GM21381 (cell line): ENCODE measurements around the gene ATG12.
"Not testable (repeated sequence)": the region's sequence is repeated elsewhere in the genome, so short reads cannot be mapped to it uniquely, and the experiment has no call there.

Source experiments
- ATAC-seq: cut with Tn5 transposase; IDR thresholded peaks from one replicate; pipeline ENCODE4 v1.9.1; 2021; ENCODE audit warnings: mild to moderate bottlenecking, moderate library complexity; ENCODE audit not compliant: unreplicated experiment

ATG12 gene

DNA sequence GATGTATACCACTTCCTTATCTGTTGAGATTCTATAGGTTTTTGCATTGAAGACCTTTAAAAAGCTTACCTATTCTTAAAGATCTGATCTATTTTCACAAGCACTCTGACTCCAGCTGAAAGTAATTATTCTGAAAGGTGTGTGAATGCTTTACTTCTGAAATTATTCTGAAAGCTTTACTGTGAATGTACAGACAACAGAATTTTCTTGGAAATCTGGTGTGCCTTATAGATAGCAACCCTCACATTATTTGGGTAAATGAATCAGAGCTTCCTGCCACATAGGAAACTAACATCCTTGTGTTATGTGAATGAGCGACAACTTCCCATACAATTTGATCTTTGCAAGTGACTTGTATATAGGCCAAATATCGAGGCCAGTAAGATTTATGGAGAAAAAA lies 31.4 kb downstream of the ATG12 start:
- ATAC-seq, result no peak

- ATAC-seq, result not testable (repeated sequence)
Observed at GRCh38 chr5:115808066-115808465, 33.3 kb downstream of the ATG12 start.

GRCh38 chr5:115807654-115808052 lies 33.7 kb downstream of the ATG12 start:
- no peak for ATAC-seq

GRCh38 chr5:115806986-115807653 lies 34.2 kb downstream of the ATG12 start:
- ATAC-seq, result no peak

- no peak for ATAC-seq
Observed at GRCh38 chr5:115801984-115802383, 39.4 kb downstream of the ATG12 start.

DNA sequence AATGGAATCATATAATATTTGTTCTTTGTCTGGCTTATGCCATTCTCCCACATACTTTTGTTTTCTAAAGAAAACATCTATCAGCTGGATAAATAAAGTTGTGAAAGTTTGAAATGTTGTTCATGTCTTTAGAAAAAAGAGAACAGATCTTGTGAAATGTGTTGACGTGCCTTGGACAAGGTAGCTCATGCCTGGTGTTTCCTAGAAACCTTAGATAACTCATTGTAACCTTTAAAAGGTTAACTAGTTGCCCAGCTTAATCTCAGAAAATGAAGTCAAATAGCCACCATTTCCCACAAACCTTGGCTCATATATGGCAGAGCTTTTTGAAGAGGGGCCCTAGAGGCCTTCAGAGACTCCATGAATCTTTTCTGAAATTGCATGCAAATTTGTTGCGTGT lies 40.2 kb downstream of the ATG12 start:
- ATAC-seq, result no peak

DNA sequence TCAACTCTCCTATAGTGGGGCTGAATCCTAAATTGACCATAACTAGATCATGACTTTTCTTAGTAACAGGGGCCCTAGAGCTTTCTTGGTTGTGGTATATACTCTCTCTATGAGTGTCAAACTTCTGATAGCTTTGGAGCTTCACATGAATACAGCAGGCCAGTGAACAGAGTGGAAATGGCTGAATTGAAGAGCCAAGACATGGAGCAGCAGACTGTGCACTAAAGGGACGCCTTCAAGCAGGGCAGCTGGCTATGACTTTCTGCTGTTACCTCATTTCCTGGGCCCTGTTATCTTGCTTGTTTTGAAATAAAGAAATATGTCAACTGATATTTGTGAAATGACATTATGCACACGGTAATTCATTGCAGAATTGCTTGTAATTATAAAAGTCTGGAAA lies 41.3 kb downstream of the ATG12 start:
- ATAC-seq, result no peak

- ATAC-seq, result no peak
Observed at GRCh38 chr5:115798252-115798651, 43.1 kb downstream of the ATG12 start.

DNA sequence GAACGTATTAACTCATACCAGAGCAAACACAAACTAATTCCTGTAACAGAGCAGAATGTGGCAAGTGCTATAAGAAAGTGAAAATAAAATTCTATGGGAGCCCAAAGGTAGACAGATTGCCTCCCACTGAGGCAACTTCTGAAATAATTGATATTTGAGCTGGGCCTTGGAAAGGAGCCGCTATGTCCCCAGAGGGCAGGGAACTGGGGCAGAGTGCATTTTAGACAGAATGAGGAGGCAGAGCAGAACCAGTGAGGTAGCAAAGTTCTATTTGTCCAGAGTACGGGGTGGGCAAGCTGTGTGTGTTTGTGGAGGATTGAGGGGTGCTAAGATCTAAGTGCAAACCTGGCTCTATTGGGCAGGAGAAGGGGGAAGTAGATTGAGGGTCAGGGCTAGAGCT lies 44.7 kb downstream of the ATG12 start:
- ATAC-seq, result no peak

DNA sequence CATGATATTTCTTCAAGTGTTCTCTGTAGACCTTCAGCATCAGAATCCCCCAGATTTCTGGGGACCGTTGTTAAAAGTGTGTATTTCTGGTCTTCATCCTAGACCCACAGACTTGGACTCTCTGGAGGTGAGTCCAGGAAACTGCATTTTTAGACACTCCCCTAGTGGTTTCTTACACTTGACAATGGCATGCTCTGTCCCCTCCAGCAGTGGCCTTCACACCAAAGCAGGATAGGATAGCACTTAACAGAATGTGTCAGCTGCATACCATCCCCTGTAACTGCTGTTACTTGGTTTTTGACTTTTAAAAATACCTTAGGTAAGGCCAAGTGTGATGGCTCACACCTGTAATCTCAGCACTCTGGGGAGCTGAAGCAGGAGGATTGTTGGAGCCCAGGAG lies 45.7 kb downstream of the ATG12 start:
- ATAC-seq, result no peak

DNA sequence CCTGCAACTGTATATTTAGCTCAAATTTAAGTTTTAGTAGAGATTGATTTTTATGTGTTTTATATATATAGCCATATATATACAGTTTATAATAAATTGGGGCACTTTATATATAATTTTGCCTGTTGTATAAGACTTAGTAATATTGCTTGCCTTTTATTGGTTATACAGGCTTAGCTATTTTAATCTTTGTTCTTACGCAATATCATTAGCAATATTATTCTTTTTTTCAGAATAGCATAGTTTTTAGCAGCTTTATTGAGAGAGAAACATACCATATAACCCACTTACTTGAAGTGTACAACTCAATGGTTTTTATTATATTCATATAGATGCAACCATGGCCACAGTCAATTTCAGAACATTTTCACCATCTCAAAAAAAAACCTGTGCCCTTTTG lies 52.9 kb downstream of the ATG12 start:
- no peak for ATAC-seq

- no peak for ATAC-seq
Observed at GRCh38 chr5:115787426-115787825, 53.9 kb downstream of the ATG12 start.

- ATAC-seq, result no peak
Observed at GRCh38 chr5:115785381-115786065, 55.8 kb downstream of the ATG12 start.

DNA sequence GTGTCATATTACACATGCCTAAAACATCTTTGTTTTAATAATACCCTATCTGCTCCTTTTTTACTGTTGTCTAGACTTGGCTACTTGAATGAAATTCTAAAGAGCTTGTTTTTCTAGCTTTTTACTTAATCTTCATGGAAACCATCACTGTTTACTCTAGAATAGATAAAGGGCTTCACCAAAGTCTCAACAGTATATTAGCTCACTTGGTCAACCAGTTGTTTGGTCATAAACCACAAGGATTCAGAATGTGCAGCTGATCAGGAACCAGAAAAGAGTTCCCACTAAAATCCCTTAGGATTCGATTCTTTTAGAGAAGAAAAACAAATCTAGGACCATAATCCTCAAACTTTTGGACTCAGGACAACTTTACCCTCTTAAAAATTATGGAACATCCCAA lies 62.9 kb downstream of the ATG12 start:
- no peak for ATAC-seq
